ENCODE data around the gene XPO5. TPM values are rescaled to one million over a fixed set of nuclear protein-coding genes. Genes with fewer than 3 reads are reported as not detected.
A peak's percentile ranks its signal among the peaks of the same experiment; 100 is the strongest.

The XPO5 gene
- total and polyA plus RNA-seq, 9 of the 15 experiments (the other 6 are each of a cell fraction or from before 2014, with no cell fraction given), result 36.0 to 170 (median 99.1) TPM

DNA sequence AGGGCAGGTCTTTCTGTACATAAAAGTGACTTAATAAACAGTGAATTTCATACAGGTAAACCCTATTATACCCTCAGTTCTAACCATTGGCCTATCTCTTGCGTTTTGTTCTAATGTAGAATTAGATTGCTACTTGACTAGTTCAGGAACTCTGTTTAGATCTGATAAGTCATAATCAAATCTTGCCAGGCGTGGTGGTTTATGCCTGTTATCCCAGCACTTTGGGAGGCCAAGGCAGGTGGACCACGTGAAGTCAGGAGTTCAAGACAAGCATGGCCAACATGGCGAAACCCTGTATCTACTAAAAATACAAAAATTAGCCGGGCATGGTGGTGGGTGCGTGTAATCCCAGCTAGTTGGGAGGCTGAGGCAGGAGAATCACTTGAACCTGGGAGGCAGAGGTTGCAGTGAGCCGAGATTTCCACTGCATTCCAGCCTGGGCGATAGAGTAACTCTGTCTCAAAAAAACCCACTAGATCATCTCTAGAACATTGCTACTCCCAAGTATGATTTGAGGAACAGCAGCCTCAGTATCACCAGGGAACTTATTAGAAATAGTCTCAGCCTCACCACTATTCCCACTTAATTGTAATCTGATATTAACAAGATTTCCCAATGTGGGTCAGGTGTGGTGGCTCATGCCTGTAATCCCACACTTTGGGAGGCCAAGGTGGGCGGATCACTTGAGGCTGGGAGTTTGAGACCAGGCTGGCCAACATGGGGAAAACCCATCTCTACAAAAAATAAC, 41.1 kb upstream of the XPO5 start (continued):
- no peak for TF ChIP-seq SNIP1 (IDR thresholded peaks at IDR 0.05; ENCODE audit: low read depth)
- no peak for TF ChIP-seq E2F6 (IDR thresholded peaks at IDR 0.05; ENCODE audit: borderline replicate concordance in 1 of 2, extremely low read depth in 1 of 2, insufficient read depth in 1 of 2, insufficient read length in 1 of 2, low read depth in 1 of 2, low read length in 1 of 2, poor library complexity in 1 of 2, severe bottlenecking in 1 of 2)
- no peak for TF ChIP-seq PURB (CRISPR knock-in tag; IDR thresholded peaks at IDR 0.05; ENCODE audit: low read depth)
- TF ChIP-seq, protein P1, sequence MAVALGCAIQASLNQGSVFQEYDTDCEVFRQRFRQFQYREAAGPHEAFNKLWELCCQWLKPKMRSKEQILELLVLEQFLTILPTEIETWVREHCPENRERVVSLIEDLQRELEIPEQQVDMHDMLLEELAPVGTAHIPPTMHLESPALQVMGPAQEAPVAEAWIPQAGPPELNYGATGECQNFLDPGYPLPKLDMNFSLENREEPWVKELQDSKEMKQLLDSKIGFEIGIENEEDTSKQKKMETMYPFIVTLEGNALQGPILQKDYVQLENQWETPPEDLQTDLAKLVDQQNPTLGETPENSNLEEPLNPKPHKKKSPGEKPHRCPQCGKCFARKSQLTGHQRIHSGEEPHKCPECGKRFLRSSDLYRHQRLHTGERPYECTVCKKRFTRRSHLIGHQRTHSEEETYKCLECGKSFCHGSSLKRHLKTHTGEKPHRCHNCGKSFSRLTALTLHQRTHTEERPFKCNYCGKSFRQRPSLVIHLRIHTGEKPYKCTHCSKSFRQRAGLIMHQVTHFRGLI (CRISPR knock-in tag; IDR thresholded peaks at IDR 0.05), result no peak
- TF ChIP-seq, protein P2, sequence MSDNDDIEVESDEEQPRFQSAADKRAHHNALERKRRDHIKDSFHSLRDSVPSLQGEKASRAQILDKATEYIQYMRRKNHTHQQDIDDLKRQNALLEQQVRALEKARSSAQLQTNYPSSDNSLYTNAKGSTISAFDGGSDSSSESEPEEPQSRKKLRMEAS (CRISPR knock-in tag; IDR thresholded peaks at IDR 0.05), result no peak
- TF ChIP-seq BRD4 (IDR thresholded peaks at IDR 0.05), result no peak
- peak; percentile 48 for TF ChIP-seq SIRT6 (IDR thresholded peaks at IDR 0.05; ENCODE audit: low read depth, low read length)
- no peak for TF ChIP-seq TFAM (CRISPR knock-in tag; conservative IDR thresholded peaks at IDR 0.05)
- no peak for TF ChIP-seq MITF (IDR thresholded peaks at IDR 0.05)
- TF ChIP-seq MECOM (CRISPR knock-in tag; IDR thresholded peaks at IDR 0.05), result no peak
- TF ChIP-seq CHAMP1 (IDR thresholded peaks at IDR 0.05), result no peak
- TF ChIP-seq ZNF436 (CRISPR knock-in tag; IDR thresholded peaks at IDR 0.05), result no peak
- no peak for TF ChIP-seq ZNF609 (CRISPR knock-in tag; IDR thresholded peaks at IDR 0.05; ENCODE audit: borderline replicate concordance)
- TF ChIP-seq HDAC3 (IDR thresholded peaks at IDR 0.05; ENCODE audit: borderline replicate concordance, partially characterized antibody), result no peak
- TF ChIP-seq ZNF717 (CRISPR knock-in tag; IDR thresholded peaks at IDR 0.05), result no peak
- TF ChIP-seq KHSRP (IDR thresholded peaks at IDR 0.05), result no peak
